Subcutaneous adipose tissue (tissue), 4 donors: ENCODE data around the gene RRP15. TPM values are rescaled to one million over a fixed set of nuclear protein-coding genes. Genes with fewer than 3 reads are reported as not detected.

Source experiments
- CTCF ChIP-seq: fragments of 450-650 bp; IDR thresholded peaks from one replicate; pipeline ENCODE4 v1.5.1; 2016; ENCODE audit warnings: low read depth, mild to moderate bottlenecking, control low read depth, antibody characterized with exemption, moderate library complexity
- total RNA-seq, 4 donors: library from RNA; depleted of rRNA; stranded (reverse); fragments of >200 nt; gene quantifications; one replicate each; pipeline ENCODE4 v1.1.0, GENCODE V29; 2016

Gene RRP15
- total RNA-seq, 4 donors from 2014 or later: 4.9 to 16.0 (median 8.5) TPM

- TF ChIP-seq CTCF: no peak
Observed at GRCh38 chr1:218272366-218272765, 12.7 kb upstream of the RRP15 start.

- TF ChIP-seq CTCF: no peak
Observed at GRCh38 chr1:218273762-218274479, 11.2 kb upstream of the RRP15 start.

- TF ChIP-seq CTCF: no peak
Observed at GRCh38 chr1:218274511-218274910, 10.6 kb upstream of the RRP15 start.

- TF ChIP-seq CTCF: no peak
Observed at GRCh38 chr1:218275823-218276222, 9.3 kb upstream of the RRP15 start.

GRCh38 chr1:218281285-218281684 lies 3.8 kb upstream of the RRP15 start:
- no peak for TF ChIP-seq CTCF

- no peak for TF ChIP-seq CTCF
Observed at GRCh38 chr1:218284377-218284916, 646 bp upstream of the RRP15 start.

- no peak for TF ChIP-seq CTCF
Observed at GRCh38 chr1:218292515-218292914, 7.4 kb downstream of the RRP15 start.
